HepG2 (cell line): ENCODE data around the gene TRIM67. TPM values are rescaled to one million over a fixed set of nuclear protein-coding genes. Genes with fewer than 3 reads are reported as not detected.

Source experiments
- GATAD2A ChIP-seq: IDR thresholded peaks from 2 replicates; pipeline ENCODE4 v1.6.1; 2016
- HNF4G ChIP-seq, 2 experiments: sonication (generic) in 1 of 2; formaldehyde crosslinking in 1 of 2; IDR thresholded peaks; 2 replicates each; pipeline versions ENCODE4 v1.4.0 to v1.6.1; 2011 to 2020; ENCODE audit warnings: borderline replicate concordance in 2 of 2, low read depth in 2 of 2, mild to moderate bottlenecking in 2 of 2, low read length in 1 of 2, missing genetic modification reagents in 1 of 2, moderate library complexity in 1 of 2
- KLF11 ChIP-seq: IDR thresholded peaks from 2 replicates; pipeline ENCODE4 v1.6.1; 2016; ENCODE audit warnings: missing compliant biosample characterization
- NR2F1 ChIP-seq, 2 experiments: fragments of 450-650 bp in 1 of 2; formaldehyde crosslinking in 1 of 2; IDR thresholded peaks; 2 replicates each; pipeline versions ENCODE4 v1.5.0 to v1.6.1; 2016 to 2020; ENCODE audit warnings: mild to moderate bottlenecking in 1 of 2, missing compliant biosample characterization in 1 of 2, missing genetic modification reagents in 1 of 2, moderate library complexity in 1 of 2
- NR2F2 ChIP-seq: IDR thresholded peaks from 2 replicates; pipeline ENCODE4 v1.6.1; 2012; ENCODE audit warnings: low read depth, inconsistent platforms, borderline replicate concordance
- NR2F6 ChIP-seq, 2 experiments: IDR thresholded peaks; 2 replicates each; pipeline ENCODE4 v1.6.1; 2016; ENCODE audit warnings: antibody characterized with exemption in 1 of 2, mild to moderate bottlenecking in 1 of 2
- PPARG ChIP-seq: conservative IDR thresholded peaks from 2 replicates; pipeline ENCODE4 v1.6.1; 2016; ENCODE audit warnings: missing biosample characterization, missing genetic modification reagents
- SOX6 ChIP-seq, 2 experiments: fragments of 450-650 bp in 1 of 2; sonication (generic) in 1 of 2; formaldehyde crosslinking in 1 of 2; IDR thresholded peaks; 2 replicates each; pipeline versions ENCODE4 v1.4.0 to v1.6.1; 2017 to 2020; ENCODE audit warnings: antibody characterized with exemption in 1 of 2, mild to moderate bottlenecking in 1 of 2, missing genetic modification reagents in 1 of 2
- ZNF850 ChIP-seq: sonication (generic); formaldehyde crosslinking; conservative IDR thresholded peaks from 2 replicates; pipeline ENCODE4 v1.9.0; 2021; ENCODE audit warnings: mild to moderate bottlenecking, missing genetic modification reagents
- ZSCAN31 ChIP-seq: sonication (generic); formaldehyde crosslinking; IDR thresholded peaks from 2 replicates; pipeline ENCODE4 v1.5.0; 2020; ENCODE audit warnings: low read depth, mild to moderate bottlenecking, missing genetic modification reagents
- polyA plus RNA-seq, 8 experiments: library from polyadenylated mRNA; depleted of rRNA in 3 of 8; stranded (reverse) in 7 of 8; unstranded in 1 of 8; fragments of >200 nt; fragmentation: Illumina TruSeq in 4 of 8; extraction: Trizol in 4 of 8; gene quantifications; 2 replicates each; pipeline versions ENCODE4 v1.2.1 to v1.2.3, GENCODE V29; 2011 to 2016; ENCODE audit warnings: low read depth in 4 of 8, missing spikeins in 1 of 8, mixed read lengths in 1 of 8; ENCODE audit not compliant: insufficient read depth in 1 of 8
- total RNA-seq, 5 experiments: library from RNA; depleted of rRNA; stranded (reverse); fragments of >200 nt; fragmentation: Illumina TruSeq; extraction: Trizol; gene quantifications; 2 replicates each; pipeline ENCODE4 v1.2.3, GENCODE V29; 2016; ENCODE audit warnings: low read depth in 1 of 5
- TF ChIP-seq, protein P1 (sequence below): sonication (generic); formaldehyde crosslinking; IDR thresholded peaks from 2 replicates; pipeline ENCODE4 v1.5.1; 2020; ENCODE audit warnings: missing genetic modification reagents, mild to moderate bottlenecking, borderline replicate concordance
- TF ChIP-seq, protein P2 (sequence below): sonication (generic); formaldehyde crosslinking; conservative IDR thresholded peaks from 2 replicates; pipeline ENCODE4 v1.4.0; 2020; ENCODE audit warnings: mild to moderate bottlenecking, missing genetic modification reagents, moderate library complexity

Gene TRIM67
- total and polyA plus RNA-seq, 2 of the 13 experiments (the other 11 are each of a cell fraction or from before 2014, with no cell fraction given) = not detected

DNA sequence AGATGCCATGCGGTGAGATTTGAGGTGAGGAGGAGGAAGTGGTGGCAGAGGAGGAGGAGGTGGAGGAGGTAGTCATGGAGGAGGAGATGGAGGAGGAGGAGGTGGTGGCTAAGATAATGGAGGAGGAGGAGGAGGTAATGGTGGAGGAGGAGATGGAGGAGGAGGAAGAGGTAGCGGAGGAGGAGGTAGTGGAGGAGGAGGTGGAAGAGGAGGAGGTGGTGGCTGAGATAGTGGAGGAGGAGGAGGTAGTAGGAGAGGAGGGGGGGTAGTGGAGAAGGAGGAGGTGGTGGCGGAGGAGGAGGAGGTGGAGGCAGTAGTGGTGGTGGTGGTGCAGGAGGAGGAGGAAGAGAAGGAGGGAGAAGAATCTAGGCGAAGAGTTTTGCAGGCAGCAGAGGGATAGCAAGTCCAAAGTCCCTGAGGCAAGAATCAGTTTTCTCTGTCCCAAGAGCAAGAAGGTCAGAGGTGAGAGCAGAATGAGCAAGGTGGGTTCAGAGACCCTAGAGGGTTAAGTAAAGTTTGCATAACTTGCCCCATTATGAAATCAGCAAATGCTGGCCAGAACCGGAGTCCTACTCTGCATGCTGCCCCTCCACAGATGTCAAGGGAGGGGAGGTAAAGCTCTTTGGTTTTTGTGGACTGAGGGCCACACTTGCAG is 40.2 kb downstream of the TRIM67 start (continued):
- no peak for TF ChIP-seq ZNF850
- TF ChIP-seq GATAD2A = peak; percentile 36; the same call in 1 of the 2 replicates
- no peak for TF ChIP-seq KLF11 (CRISPR knock-in tag)
- TF ChIP-seq NR2F1 (CRISPR knock-in tag; IDR thresholded peaks at IDR 0.05) = 0 out of 4 replicates have a peak, but pooled peaks of 1 of the 2 experiments have one; percentile 11
- peak; percentile 87 for TF ChIP-seq NR2F2
- TF ChIP-seq NR2F6 (IDR thresholded peaks at IDR 0.05) = peak; percentile 83
- peak; percentile 68 for TF ChIP-seq NR2F6 (CRISPR knock-in tag; IDR thresholded peaks at IDR 0.05)
- no peak for TF ChIP-seq ZSCAN31 (CRISPR knock-in tag)
- 0 out of 2 replicates have a peak, but pooled peaks have one; percentile 22 for TF ChIP-seq PPARG (CRISPR knock-in tag)
- TF ChIP-seq, protein P1, sequence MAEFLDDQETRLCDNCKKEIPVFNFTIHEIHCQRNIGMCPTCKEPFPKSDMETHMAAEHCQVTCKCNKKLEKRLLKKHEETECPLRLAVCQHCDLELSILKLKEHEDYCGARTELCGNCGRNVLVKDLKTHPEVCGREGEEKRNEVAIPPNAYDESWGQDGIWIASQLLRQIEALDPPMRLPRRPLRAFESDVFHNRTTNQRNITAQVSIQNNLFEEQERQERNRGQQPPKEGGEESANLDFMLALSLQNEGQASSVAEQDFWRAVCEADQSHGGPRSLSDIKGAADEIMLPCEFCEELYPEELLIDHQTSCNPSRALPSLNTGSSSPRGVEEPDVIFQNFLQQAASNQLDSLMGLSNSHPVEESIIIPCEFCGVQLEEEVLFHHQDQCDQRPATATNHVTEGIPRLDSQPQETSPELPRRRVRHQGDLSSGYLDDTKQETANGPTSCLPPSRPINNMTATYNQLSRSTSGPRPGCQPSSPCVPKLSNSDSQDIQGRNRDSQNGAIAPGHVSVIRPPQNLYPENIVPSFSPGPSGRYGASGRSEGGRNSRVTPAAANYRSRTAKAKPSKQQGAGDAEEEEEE (CRISPR knock-in tag) = no peak
- TF ChIP-seq HNF4G (IDR thresholded peaks at IDR 0.05; ENCODE audit: borderline replicate concordance, low read depth, low read length) = peak; percentile 62; the same call in 1 of the 2 replicates
- no peak for TF ChIP-seq HNF4G (CRISPR knock-in tag; IDR thresholded peaks at IDR 0.05; ENCODE audit: borderline replicate concordance, low read depth)
- TF ChIP-seq SOX6 (IDR thresholded peaks at IDR 0.05) = no peak
- peak; percentile 38 for TF ChIP-seq SOX6 (CRISPR knock-in tag; IDR thresholded peaks at IDR 0.05)
- TF ChIP-seq, protein P2, sequence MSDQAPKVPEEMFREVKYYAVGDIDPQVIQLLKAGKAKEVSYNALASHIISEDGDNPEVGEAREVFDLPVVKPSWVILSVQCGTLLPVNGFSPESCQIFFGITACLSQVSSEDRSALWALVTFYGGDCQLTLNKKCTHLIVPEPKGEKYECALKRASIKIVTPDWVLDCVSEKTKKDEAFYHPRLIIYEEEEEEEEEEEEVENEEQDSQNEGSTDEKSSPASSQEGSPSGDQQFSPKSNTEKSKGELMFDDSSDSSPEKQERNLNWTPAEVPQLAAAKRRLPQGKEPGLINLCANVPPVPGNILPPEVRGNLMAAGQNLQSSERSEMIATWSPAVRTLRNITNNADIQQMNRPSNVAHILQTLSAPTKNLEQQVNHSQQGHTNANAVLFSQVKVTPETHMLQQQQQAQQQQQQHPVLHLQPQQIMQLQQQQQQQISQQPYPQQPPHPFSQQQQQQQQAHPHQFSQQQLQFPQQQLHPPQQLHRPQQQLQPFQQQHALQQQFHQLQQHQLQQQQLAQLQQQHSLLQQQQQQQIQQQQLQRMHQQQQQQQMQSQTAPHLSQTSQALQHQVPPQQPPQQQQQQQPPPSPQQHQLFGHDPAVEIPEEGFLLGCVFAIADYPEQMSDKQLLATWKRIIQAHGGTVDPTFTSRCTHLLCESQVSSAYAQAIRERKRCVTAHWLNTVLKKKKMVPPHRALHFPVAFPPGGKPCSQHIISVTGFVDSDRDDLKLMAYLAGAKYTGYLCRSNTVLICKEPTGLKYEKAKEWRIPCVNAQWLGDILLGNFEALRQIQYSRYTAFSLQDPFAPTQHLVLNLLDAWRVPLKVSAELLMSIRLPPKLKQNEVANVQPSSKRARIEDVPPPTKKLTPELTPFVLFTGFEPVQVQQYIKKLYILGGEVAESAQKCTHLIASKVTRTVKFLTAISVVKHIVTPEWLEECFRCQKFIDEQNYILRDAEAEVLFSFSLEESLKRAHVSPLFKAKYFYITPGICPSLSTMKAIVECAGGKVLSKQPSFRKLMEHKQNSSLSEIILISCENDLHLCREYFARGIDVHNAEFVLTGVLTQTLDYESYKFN (CRISPR knock-in tag) = peak; percentile 31; the same call in 1 of the 2 replicates
